ENCODE results near the gene TERB1.

The TERB1 gene

DNA sequence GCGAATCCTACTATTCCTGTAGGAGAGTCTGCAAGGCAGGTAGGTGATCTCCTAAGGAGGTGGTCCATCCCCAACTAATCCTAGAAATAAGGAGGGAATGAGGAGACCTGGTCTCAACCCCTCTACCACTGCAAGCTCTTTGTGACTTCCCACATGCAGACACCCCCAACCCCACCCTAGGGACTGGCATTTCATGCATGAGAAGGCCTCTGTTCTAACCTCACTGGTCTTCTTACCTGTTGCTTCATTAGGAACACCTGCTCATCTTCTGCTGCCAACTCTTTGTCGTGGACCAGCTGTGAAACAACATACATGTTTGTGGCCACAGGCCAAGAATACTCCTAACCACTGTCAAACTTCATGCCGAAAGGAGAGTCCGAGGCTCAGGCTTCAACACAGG lies 72.6 kb downstream of the TERB1 start:
- no peak overlapping the region for H3K4me3 ChIP-seq (ENCODE audit: low read depth, low read length)
- no peak for DNase-seq (ENCODE audit: low read depth)
- TF ChIP-seq, protein P1, sequence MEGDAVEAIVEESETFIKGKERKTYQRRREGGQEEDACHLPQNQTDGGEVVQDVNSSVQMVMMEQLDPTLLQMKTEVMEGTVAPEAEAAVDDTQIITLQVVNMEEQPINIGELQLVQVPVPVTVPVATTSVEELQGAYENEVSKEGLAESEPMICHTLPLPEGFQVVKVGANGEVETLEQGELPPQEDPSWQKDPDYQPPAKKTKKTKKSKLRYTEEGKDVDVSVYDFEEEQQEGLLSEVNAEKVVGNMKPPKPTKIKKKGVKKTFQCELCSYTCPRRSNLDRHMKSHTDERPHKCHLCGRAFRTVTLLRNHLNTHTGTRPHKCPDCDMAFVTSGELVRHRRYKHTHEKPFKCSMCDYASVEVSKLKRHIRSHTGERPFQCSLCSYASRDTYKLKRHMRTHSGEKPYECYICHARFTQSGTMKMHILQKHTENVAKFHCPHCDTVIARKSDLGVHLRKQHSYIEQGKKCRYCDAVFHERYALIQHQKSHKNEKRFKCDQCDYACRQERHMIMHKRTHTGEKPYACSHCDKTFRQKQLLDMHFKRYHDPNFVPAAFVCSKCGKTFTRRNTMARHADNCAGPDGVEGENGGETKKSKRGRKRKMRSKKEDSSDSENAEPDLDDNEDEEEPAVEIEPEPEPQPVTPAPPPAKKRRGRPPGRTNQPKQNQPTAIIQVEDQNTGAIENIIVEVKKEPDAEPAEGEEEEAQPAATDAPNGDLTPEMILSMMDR (conservative IDR thresholded peaks at IDR 0.05; ENCODE audit: low read depth, low read length) = no peak

DNA sequence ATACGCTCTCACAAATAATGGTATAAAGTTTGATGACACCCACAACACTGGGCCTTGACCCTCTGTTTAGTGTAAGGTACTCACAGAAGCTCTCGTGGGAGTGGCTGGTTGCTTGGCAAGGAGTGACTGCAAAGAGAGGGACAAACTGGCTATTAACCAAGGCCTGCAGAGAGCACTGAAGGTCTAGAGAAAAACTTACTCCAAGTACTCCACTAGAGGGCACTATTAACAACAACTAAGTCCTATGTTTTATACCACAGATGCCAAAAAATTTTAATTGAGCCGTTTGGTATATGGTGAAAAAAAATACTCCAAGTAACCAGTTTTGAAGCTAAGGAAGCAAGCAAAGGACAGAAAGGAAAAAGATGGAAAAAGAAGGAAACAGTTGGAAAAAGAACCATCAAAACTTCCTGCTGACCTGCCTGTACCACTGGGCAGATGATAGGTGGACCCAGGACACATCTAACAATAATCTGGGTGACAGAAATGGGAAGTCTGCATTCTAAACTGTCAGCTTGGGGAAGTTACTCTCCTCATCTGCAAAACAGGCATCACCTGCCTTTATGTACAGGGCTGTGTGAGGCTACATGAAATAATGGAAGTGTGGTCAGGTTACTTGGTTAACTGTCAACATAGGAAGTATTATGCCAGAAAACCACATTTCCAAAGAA lies 73.1 kb downstream of the TERB1 start:
- peak; percentile 83 for DNase-seq (ENCODE audit: low read depth)
- no peak overlapping the region for H3K4me3 ChIP-seq (ENCODE audit: low read depth, low read length)
- TF ChIP-seq, protein P1 (conservative IDR thresholded peaks at IDR 0.05; ENCODE audit: low read depth, low read length) = peak; percentile 55

DNA sequence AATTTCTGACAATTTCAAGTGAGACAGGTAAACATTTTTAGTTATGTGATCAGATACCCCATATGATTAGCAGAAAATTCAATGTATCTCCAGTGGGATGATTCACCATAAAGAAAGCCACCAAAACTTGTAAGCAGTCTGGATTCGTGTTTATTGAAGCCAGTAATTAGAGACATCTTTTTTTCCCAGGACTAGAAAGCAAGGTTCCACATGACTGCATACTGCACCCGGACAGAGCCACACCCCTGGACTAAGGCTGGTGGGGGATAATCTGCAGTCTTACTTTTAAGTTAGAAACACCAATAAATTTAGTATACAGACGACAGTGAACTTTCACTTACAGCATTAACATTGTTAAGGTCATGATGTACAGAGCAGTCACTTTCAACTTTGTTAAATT lies 80.6 kb downstream of the TERB1 start:
- TF ChIP-seq, protein P1 (conservative IDR thresholded peaks at IDR 0.05; ENCODE audit: low read depth, low read length) = no peak
- no peak overlapping the region for H3K4me3 ChIP-seq (ENCODE audit: low read depth, low read length)
- DNase-seq (ENCODE audit: low read depth) = no peak

DNA sequence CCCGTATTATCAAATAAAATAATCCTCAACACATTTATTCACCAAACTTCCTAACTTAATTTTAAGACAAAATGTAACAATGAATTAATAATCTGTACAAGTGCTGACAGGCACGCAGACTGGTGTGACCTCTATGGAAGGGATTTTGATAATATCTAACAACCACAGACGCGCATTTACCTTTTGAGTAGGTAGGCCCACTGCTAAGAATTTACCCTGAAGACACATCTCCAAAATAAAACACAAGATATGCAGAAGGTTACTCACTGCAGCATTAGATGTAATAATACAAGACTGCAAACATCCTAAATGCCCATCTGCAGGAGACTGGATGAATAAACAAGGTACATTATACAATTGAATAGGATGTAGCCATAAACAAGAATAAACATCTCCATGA lies 82.1 kb downstream of the TERB1 start:
- no peak for DNase-seq (ENCODE audit: low read depth)
- H3K4me3 ChIP-seq (ENCODE audit: low read depth, low read length) = no peak overlapping the region
- TF ChIP-seq, protein P1 (conservative IDR thresholded peaks at IDR 0.05; ENCODE audit: low read depth, low read length) = no peak

DNA sequence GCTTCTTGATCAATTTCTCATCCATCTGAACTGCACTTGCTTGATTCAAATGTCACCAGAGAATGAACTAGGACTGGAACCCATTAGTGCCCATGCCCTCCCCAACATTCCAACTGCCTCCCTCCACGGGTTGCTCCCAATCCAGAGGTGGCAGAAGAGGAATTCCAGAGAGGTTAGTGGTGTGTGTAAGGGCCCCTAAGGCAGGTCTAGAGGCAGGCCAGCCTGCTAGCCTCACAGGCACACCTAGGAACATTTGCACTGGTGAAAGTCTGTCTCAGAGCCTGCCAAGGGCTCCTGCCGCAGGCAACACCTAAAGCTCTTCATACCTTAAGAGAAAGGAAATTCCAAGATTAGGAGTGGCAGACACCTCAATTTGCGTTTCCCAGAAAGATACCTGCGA lies 83.6 kb downstream of the TERB1 start:
- DNase-seq (ENCODE audit: low read depth) = no peak
- TF ChIP-seq, protein P1 (conservative IDR thresholded peaks at IDR 0.05; ENCODE audit: low read depth, low read length) = no peak

DNA sequence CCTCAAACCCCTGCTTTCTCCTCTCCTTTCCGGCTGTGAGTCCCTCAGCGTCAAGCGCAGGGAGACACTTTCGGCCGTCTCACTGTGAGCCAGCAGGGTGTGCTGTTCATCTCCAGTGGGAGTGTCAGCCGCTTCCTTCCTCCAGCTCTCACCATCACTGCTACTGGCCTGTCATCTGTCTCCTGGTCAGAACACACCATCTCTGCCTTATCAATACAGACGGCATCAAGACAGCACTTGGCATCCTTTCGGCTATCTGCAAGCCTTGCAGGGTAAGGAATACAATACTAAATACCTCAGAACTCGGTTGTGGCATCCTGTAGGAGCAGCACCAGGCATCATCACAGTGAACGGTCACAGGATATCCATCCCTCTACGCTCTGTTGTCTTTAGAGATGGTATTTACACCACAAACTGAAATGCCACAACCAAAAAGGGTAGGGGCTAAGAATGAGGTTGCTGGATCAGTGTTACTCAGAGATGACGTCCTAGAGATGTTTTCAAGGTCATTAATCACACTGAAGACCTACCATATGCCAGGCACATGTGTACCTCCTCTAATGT lies 84.2 kb downstream of the TERB1 start:
- TF ChIP-seq, protein P1 (conservative IDR thresholded peaks at IDR 0.05; ENCODE audit: low read depth, low read length) = peak; percentile 83
- H3K4me3 ChIP-seq (ENCODE audit: low read depth, low read length) = no peak overlapping the region
- peak; percentile 74 for DNase-seq (ENCODE audit: low read depth)

More for the DNA sequence above, 83.6 kb downstream of the TERB1 start:
- H3K4me3 ChIP-seq (ENCODE audit: low read depth, low read length) = no peak overlapping the region
